HCT116 (cell line): ENCODE data around the gene APOBEC3G. TPM values are rescaled to one million over a fixed set of nuclear protein-coding genes. Genes with fewer than 3 reads are reported as not detected.
"Not testable (repeated sequence)": the region's sequence is repeated elsewhere in the genome, so short reads cannot be mapped to it uniquely, and the experiment has no call there.

Experiments
- ATAC-seq: fragments of 200-7000 bp; cut with Tn5 transposase; 2 replicates; pipeline ENCODE4 v1.9.1; 2020; ENCODE audit warnings: mild to moderate bottlenecking, moderate library complexity
- BruUV-seq: library from RNA; stranded (reverse); fragments of 400-500 nt; replicated peaks from 2 replicates; lab custom pipeline; 2021; lab: Mats Ljungman, UMichigan
- CTCF ChIA-PET: fragments of 300-600 bp; sonication (Branson Sonifier 250); formaldehyde crosslinking; loops from one replicate; lab custom pipeline; 2021; ENCODE audit warnings: antibody characterized with exemption; lab: Charles Lee
- POLR2A ChIA-PET: fragments of 300-600, 350-600 bp; sonication (Branson Sonifier 250); formaldehyde crosslinking; loops from one replicate; lab custom pipeline; 2021; ENCODE audit warnings: antibody characterized with exemption; lab: Charles Lee
- RAD21 ChIA-PET, 2 experiments: fragments of 300-600 bp; sonication (Branson Sonifier 250); formaldehyde crosslinking; loops; one replicate each; lab custom pipeline; 2023; ENCODE audit warnings: low total read pairs in 2 of 2; ENCODE audit not compliant: uncharacterized antibody in 2 of 2, unreplicated experiment in 2 of 2, low non-redundant PET in 1 of 2; lab: Charles Lee
- DNase-seq: peaks from one replicate; pipeline ENCODE4 v3.0.0-alpha.2; 2010; ENCODE audit warnings: low read depth, low spot score
- H2AFZ ChIP-seq: fragments of 200-600 bp; shearing (Covaris generic), sonication (generic); 2 replicates; pipeline ENCODE4 v1.6.1; 2017; ENCODE audit warnings: low read depth, mixed run types, mixed read lengths, antibody characterized with exemption, low read length; ENCODE audit not compliant: poor library complexity, severe bottlenecking
- H3K27ac ChIP-seq: 2 replicates; pipeline ENCODE4 v1.5.1; 2012; ENCODE audit warnings: low read depth, low read length
- H3K27me3 ChIP-seq: fragments of 200-600 bp; sonication (generic); 2 replicates; pipeline ENCODE4 v1.6.1; 2016; ENCODE audit warnings: mixed run types, low read length, mixed read lengths; ENCODE audit not compliant: insufficient read depth
- H3K36me3 ChIP-seq, 2 experiments: fragments of 200-500 bp in 1 of 2; fragments of 200-600 bp in 1 of 2; sonication (Bioruptor generic) in 1 of 2; sonication (generic) in 1 of 2; 2 replicates each; pipeline versions ENCODE4 v1.5.1 to v1.6.1; 2014 to 2016; ENCODE audit warnings: low read length in 2 of 2, inconsistent platforms in 1 of 2, mixed read lengths in 1 of 2, mixed run types in 1 of 2; ENCODE audit not compliant: insufficient read depth in 2 of 2, control insufficient read depth in 1 of 2
- H3K4me1 ChIP-seq, 2 experiments: fragments of 200-600 bp in 1 of 2; sonication (generic) in 1 of 2; 2 replicates each; pipeline versions ENCODE4 v1.5.1 to v1.6.1; 2012 to 2017; ENCODE audit warnings: low read length in 2 of 2, inconsistent platforms in 1 of 2, mild to moderate bottlenecking in 1 of 2, mixed read lengths in 1 of 2, mixed run types in 1 of 2, moderate library complexity in 1 of 2; ENCODE audit not compliant: insufficient read depth in 2 of 2, control insufficient read depth in 1 of 2
- H3K4me2 ChIP-seq: fragments of 200-600 bp; sonication (generic); 2 replicates; pipeline ENCODE4 v1.6.1; 2017; ENCODE audit warnings: mixed run types, low read length, mixed read lengths
- H3K4me3 ChIP-seq, 2 experiments: fragments of 200-600 bp in 1 of 2; sonication (generic) in 1 of 2; replicated peaks in 1 of 2; 2 replicates each; pipeline ENCODE4 v1.5.1; 2011 to 2016; ENCODE audit warnings: low read length in 2 of 2, control low read depth in 1 of 2, low read depth in 1 of 2, mild to moderate bottlenecking in 1 of 2, mixed read lengths in 1 of 2, mixed run types in 1 of 2
- H3K79me2 ChIP-seq: fragments of 200-600 bp; sonication (generic); 2 replicates; pipeline ENCODE4 v1.6.1; 2017; ENCODE audit warnings: mild to moderate bottlenecking, mixed run types, low read length, moderate library complexity, mixed read lengths; ENCODE audit not compliant: insufficient read depth
- H3K9ac ChIP-seq: fragments of 200-600 bp; sonication (generic); 2 replicates; pipeline ENCODE4 v1.6.1; 2016; ENCODE audit warnings: low read length, mixed read lengths
- H3K9me2 ChIP-seq: fragments of 200-600 bp; sonication (generic), shearing (Covaris generic); 2 replicates; pipeline ENCODE4 v1.6.1; 2017; ENCODE audit warnings: mixed run types, mild to moderate bottlenecking, moderate library complexity; ENCODE audit not compliant: insufficient read depth
- H3K9me3 ChIP-seq, 2 experiments: fragments of 200-500 bp in 1 of 2; fragments of 200-600 bp in 1 of 2; sonication (Bioruptor generic) in 1 of 2; sonication (generic) in 1 of 2; 2 replicates each; pipeline ENCODE4 v1.6.1; 2014 to 2017; ENCODE audit warnings: low read length in 2 of 2, mixed read lengths in 2 of 2, inconsistent platforms in 1 of 2, low read depth in 1 of 2, mild to moderate bottlenecking in 1 of 2, mixed run types in 1 of 2, moderate library complexity in 1 of 2; ENCODE audit not compliant: control insufficient read depth in 1 of 2, insufficient read depth in 1 of 2
- H4K20me1 ChIP-seq: fragments of 200-600 bp; sonication (generic), shearing (Covaris generic); 2 replicates; pipeline ENCODE4 v1.6.1; 2017; ENCODE audit warnings: mixed run types, mild to moderate bottlenecking, moderate library complexity; ENCODE audit not compliant: insufficient read depth
- intact Hi-C: fragments of 100-400 bp; cut with micrococcal nuclease; formaldehyde crosslinking; loops from 2 replicates; pipeline ENCODE4 v1.10.0; 2022
- total RNA-seq: library from RNA; stranded (reverse); gene quantifications from one replicate; pipeline ENCODE4 v1.2.1, GENCODE V29; 2021; ENCODE audit not compliant: unreplicated experiment

The APOBEC3G gene
- total RNA-seq, 1 experiment from 2014 or later, result 0.71 TPM

- BruUV-seq, ATAC-seq, RAD21 ChIA-PET, intact Hi-C loops, H3K4me3 ChIP-seq, H3K27ac ChIP-seq, CTCF ChIA-PET, H4K20me1 ChIP-seq, H3K36me3 ChIP-seq, H3K9me2 ChIP-seq, H3K9me3 ChIP-seq, H3K4me2 ChIP-seq, DNase-seq, H3K9ac ChIP-seq, POLR2A ChIA-PET, H3K79me2 ChIP-seq, H2AFZ ChIP-seq, H3K4me1 ChIP-seq, H3K27me3 ChIP-seq: not testable (repeated sequence)
Observed at GRCh38 chr22:39031434-39032295, 45.4 kb upstream of the APOBEC3G start.

GRCh38 chr22:39037071-39037470, 40.0 kb upstream of the APOBEC3G start:
- peaks cover 15 to 19% of the 10 kb centered on the region in 2 experiments; a peak in 3 of 4 replicates for H3K4me1 ChIP-seq
- ATAC-seq, POLR2A ChIA-PET, H3K4me2 ChIP-seq, BruUV-seq, intact Hi-C loops, H3K79me2 ChIP-seq, H4K20me1 ChIP-seq, H3K4me3 ChIP-seq, H3K9me3 ChIP-seq, H3K27me3 ChIP-seq, H3K27ac ChIP-seq, H3K36me3 ChIP-seq, H3K9me2 ChIP-seq, RAD21 ChIA-PET, DNase-seq, H2AFZ ChIP-seq, CTCF ChIA-PET, H3K9ac ChIP-seq: not testable (repeated sequence)
